ENCODE results near the gene DDIT4.

Gene DDIT4

GRCh38 chr10:72319416-72320254 lies 45.9 kb downstream of the DDIT4 start:
- no peak for FAIRE-seq

GRCh38 chr10:72320676-72321247 lies 47.0 kb downstream of the DDIT4 start:
- no peak for FAIRE-seq

- no peak for FAIRE-seq
These were observed 47.7 kb downstream of the DDIT4 start for GRCh38 chr10:72321248-72322029.

- no peak for FAIRE-seq
These were observed 48.2 kb downstream of the DDIT4 start for GRCh38 chr10:72322030-72322279.

GRCh38 chr10:72322280-72323058 lies 48.7 kb downstream of the DDIT4 start:
- no peak for FAIRE-seq

GRCh38 chr10:72323108-72323749 lies 49.5 kb downstream of the DDIT4 start:
- FAIRE-seq, result no peak

- FAIRE-seq, result no peak
These were observed 50.1 kb downstream of the DDIT4 start for GRCh38 chr10:72323771-72324191.
